ENCODE results near the gene RNF180.

- no peak for TF ChIP-seq CTCF (IDR thresholded peaks at IDR 0.05)
- no peak for TF ChIP-seq POLR2A (IDR thresholded peaks at IDR 0.05)
Measured at GRCh38 chr5:64140018-64140417, 25.6 kb upstream of the RNF180 start.
